ENCODE data around the gene EGFLAM.
"Not testable (repeated sequence)": the region's sequence is repeated elsewhere in the genome, so short reads cannot be mapped to it uniquely, and the experiment has no call there.

The EGFLAM gene

DNA sequence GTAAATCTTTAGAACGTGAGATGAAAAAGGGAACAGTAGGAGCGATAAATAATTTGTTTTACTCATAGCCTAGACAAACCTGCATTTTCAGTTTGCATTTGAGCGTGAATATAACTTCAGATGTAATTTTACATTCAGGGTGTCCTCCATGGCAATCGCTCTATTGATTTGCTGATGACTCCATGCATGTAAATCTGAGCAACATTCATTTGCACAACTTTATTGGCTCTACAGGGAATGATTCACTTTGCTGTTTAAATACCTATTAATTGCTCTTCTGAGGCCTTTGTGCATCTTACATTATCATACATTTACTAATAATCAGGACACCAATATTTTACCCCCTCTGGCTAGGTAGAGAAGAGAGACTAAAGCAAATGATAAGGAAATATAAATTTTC lies 122.2 kb downstream of the EGFLAM start:
- FAIRE-seq = no peak

DNA sequence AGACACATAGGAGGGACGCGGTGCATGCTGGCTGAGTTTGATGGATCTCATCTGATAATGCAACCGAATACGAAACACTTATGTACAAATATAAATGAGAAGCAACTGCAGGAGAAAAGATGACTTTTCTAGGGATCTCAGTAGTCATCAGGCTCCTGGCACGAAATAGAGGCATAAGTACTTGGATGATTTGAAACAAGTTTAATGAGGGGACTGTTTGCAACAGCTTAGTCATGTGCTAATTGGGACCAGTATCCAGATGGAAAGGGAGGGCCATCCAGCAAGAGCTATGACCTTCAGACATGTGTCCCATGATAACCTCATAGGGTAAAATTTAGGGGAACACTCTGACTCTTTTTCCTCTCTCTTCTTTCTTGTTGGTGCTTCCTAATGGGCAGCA lies 123.0 kb downstream of the EGFLAM start:
- no peak for FAIRE-seq

DNA sequence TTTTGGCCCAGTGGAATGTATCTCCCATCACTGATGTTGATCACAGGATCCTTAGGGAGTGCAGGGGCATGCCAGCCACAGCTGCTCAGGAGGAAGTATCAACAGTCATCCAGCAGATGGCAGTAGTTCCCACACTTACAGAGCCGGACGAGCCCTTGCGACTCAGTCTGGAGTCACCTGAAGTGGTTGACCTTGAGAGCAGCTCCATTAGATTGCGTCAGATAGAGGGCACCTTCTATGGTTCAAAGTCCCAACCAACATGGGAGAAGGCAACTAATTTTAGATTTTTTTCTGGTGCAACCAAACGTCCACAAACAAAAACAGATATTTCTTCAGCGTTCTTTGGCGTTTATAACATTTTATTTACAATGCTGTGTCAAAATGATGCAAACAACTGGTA lies 124.5 kb downstream of the EGFLAM start:
- no peak for FAIRE-seq

GRCh38 chr5:38383701-38384100 lies 125.3 kb downstream of the EGFLAM start:
- FAIRE-seq = no peak

GRCh38 chr5:38384396-38384795 lies 126.0 kb downstream of the EGFLAM start:
- FAIRE-seq = no peak

DNA sequence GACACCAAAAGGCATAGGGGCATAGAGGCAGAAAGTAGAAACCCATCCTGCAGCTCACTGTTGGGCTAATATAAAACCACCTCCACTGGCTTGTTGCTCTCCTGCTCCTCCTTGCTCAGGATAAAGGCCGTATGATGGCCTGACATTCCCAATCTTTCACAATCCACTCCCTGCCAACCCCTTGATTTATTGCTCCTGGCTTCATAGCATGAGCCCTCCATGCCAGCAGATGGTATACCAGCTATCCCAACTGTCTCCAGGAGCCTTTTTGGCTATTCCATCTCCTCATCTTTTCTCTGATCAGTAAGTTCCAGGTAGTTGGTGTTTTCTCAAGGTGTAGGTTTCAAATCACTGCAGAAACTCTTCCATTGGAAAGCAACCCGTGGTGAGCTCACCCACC lies 128.8 kb downstream of the EGFLAM start:
- no peak for FAIRE-seq

DNA sequence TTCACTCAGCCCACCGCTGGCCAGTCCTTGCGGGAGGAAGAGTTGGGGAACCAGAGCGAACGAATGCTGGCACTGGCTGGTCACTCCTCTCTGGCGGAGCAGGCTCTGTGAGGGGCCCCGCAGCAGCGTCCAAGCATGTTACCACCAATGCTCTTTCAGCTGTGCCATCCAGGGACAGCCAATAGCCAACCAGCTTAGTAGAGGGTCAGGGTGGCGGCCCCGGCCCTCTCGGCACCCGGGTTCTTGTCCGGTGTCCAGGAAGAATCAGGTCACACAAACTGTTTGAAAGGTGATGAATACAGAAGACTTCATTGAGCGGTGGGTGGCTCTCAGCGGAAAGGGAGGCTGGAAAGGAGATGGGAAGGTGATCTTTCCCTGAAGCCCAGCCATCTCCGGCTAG lies 135.3 kb downstream of the EGFLAM start:
- FAIRE-seq = no peak

DNA sequence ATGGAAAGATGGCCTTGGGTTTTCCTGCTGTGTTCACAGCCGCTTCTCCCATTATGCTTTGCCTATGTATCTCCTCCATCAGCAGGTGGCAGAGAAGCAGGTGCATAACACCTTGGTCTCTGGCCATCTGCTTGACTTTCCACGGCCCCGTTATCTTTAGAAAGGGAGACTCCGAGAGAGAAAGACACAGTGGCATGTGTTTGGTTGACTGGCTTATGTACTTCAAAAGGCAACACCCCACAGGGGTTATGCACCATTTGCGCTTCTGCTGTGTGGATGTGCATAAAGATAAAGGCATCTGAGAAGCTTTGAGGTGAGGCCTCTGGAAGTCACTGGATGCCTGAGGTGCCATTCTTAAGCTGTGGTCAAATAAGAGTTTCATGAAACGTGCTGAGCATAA lies 138.4 kb downstream of the EGFLAM start:
- no peak for FAIRE-seq

- FAIRE-seq = no peak
These were observed 142.0 kb downstream of the EGFLAM start for GRCh38 chr5:38400365-38400764.

DNA sequence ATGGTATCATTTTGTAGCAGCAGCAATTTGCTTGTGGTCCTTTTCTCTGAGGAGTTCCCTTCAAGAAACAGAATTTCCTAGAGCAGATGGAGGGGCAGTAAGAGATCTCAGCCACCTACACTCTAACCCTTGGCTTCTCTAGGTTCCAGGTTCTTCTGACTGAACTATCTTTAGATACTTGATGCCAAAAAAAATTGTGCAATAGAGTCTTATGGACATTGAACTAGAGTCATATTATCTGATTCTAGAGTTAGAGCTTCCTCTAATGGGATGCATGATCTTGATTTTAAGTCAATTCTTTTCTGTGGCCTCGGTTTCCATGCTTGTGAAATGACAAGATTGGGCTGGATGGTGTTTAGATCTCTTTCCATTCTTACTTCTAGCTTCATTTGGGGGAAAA lies 142.8 kb downstream of the EGFLAM start:
- no peak for FAIRE-seq

- no peak for FAIRE-seq
These were observed 145.0 kb downstream of the EGFLAM start for GRCh38 chr5:38403406-38403805.

- no peak for FAIRE-seq
These were observed 145.7 kb downstream of the EGFLAM start for GRCh38 chr5:38403877-38404635.

DNA sequence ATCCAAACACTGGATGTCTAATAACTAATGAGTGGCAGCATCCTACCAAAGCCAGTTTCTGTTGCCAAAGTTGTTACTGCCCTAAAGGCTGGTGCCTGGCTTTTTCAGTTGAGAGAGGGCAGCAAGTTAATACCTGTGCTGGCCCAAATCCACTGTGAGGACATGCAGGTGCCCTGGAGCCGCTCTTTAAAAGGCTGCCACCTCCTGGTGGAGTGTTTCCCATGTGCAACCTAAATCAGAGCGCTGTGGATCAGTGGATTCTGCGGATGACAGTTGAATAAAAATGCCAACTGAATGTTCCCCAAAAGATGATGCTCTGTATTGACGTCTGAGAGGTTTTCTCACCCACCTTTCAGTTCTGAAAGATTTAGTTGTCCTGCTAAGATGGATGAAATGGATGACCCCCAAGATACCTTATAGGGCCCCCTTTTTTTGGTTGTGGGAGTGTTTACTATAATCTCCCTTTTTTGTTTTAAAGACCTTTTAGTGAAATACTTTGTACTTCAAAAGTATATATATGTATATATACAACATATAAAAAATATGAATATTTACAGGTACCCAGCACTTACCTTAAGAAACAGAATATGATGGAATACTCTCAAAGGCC lies 146.4 kb downstream of the EGFLAM start:
- FAIRE-seq = no peak

DNA sequence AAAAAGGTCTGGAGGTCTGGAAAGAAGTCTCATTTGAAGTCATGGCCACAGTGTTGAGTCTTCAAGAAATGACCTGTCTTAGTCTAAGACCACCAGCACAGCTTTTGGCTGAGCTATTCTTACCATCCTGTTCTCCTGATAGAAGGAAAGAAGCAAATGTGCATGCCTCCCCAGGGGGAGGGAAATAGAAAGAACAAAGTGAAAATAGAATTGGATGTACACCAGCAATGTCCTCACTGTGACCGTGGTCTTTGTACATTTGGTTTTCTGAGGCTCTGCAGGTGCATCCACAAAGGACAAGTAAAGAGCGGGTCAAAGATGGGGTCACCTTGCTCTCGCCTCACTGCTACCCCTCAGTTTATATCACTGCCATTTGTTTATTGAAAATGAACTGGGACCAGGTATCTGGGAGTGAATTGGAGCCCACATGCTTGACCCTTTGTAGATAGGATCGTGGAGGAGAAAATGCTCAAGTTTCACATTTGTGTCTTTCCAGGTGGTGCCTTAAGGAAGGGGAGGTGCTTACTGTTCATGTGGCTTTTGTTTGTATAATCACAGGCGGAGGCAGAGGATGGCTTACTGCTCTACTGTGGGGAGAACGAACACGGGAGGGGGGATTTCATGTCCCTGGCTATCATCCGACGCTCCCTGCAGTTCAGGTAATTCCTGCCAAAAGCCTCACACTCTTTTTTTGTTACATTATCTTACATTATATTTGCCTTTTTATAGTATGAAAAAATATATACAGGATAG lies 150.3 kb downstream of the EGFLAM start:
- FAIRE-seq = no peak

GRCh38 chr5:38410304-38410990 lies 152.1 kb downstream of the EGFLAM start:
- no peak for FAIRE-seq

DNA sequence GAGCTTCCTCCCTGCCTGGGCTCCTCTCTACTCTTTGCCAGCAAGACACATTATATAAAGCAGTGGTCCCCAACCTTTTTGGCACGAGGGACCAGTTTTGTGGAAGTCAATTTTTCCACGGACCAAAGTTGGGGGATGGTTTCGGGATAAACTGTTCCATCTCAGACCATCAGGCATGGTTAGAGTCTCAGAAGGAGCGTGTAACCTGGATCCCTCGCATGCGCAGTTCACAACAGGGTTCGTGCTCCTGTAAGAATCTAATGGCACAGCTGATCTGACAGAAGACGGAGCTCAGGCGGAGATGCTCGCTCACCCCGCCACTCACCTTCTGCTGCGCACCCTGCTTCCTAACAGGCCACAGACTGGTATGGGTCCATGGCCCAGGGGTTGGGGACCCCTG lies 155.3 kb downstream of the EGFLAM start:
- FAIRE-seq = no peak

GRCh38 chr5:38414348-38414747 lies 156.0 kb downstream of the EGFLAM start:
- no peak for FAIRE-seq

DNA sequence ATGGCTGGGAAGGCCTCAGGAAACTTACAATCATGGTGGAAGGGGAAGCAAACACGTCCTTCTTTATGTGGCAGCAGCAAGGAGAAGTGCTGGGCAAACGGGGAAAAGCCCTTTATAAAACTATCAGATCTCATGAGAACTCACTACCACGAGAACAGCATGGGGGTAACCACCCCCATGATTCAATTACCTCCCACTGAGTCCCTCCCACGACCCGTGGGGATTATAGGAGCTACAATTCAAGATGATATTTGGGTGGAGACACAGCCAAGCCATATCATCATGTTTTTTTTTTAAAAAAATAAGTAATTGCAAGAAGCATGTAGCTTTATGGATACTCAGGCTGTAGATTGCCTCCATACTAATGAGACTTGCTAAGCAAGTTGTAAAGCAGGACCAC lies 157.4 kb downstream of the EGFLAM start:
- FAIRE-seq = not testable (repeated sequence)

DNA sequence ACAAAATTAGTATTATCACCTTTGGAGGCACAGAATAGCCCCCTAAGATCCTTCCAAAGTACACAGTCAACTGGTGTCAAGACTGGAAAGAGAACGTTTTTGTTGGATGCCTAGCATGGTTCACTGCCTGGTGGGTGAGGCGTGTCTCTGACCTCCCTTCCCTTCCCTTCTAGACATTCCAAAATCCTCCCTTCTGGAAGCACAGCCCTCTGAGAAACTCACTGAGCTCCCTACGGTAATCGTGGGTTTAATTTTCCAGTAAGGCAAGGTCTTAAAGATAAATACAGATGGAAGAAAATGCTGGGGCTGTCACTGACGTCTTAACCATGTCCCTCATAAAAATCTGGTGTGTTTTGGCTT lies 159.3 kb downstream of the EGFLAM start:
- FAIRE-seq = no peak

DNA sequence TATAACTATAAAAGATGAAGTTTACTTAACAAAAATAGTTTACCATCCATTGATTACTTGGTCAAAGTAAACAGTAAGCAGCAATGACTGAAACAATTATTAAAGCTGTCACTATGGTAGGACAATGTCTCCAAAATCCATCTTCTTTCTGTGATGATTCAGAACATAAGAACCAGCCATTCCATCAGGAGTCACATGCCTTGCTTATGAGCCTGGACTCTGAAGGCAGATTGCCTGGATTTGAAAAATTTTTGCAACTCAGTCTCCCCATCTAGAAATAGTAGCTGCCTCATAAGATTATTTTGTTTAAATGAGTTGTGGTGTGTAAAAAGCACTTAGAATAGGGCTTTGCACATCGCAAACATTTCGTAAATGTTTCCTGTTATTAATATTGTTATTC lies 161.9 kb downstream of the EGFLAM start:
- FAIRE-seq = no peak

DNA sequence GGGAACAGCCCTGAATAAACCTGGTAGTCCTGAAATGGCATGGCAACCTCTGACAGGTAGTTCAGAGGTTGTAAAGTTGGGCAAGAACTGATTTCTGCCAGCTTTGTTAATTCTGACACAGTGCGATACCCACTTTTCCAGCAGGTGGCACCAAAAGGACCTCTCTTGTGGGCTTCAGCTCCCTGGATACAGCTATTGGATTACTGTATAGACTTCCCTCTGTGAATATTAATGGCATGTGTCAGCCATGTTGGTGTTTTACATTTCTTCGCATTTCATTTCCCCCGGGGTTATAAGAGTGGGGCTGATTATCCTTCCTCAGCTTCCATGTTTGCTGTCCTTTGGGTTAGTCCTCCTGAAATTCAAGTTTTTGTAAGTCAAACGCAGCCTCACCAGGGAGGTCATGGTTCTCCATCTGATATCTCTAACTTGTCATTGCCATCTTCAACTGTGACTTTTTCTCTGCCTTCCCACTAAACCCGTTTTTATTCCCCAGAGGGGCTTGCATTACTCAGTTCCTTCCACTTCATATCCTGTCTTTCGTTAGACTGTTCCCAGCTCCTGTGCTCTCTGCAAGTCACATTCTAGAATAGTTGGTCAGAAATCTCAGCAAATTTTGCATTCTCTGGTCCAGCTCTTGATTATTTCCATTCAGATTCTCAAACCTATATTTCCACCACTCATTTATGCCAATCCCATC lies 162.5 kb downstream of the EGFLAM start:
- no peak for FAIRE-seq

DNA sequence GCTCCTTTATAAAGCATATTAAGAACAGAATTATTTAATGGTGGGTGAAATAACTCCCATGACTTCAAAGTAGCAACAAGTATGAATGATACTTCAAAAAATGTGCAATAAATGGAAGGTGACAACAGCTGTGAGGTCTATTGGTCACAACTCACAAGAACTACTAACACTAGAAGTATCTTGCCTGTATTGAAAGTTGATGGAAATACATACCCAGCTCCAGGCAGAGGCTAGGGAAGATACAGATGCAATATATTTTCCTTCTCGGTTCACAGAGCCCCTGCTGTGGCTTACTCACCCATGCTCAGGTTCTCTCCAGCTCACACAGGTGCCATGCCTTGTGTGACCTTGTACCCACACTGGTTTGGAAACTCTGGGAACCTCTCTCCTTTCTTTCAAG lies 164.3 kb downstream of the EGFLAM start:
- FAIRE-seq = no peak
